ENCODE results near the gene PHLDA3.

PHLDA3 gene

GRCh38 chr1:201461645-201462441 lies 7.1 kb downstream of the PHLDA3 start:
- DNase-seq (ENCODE audit: low read depth) = no peak

DNA sequence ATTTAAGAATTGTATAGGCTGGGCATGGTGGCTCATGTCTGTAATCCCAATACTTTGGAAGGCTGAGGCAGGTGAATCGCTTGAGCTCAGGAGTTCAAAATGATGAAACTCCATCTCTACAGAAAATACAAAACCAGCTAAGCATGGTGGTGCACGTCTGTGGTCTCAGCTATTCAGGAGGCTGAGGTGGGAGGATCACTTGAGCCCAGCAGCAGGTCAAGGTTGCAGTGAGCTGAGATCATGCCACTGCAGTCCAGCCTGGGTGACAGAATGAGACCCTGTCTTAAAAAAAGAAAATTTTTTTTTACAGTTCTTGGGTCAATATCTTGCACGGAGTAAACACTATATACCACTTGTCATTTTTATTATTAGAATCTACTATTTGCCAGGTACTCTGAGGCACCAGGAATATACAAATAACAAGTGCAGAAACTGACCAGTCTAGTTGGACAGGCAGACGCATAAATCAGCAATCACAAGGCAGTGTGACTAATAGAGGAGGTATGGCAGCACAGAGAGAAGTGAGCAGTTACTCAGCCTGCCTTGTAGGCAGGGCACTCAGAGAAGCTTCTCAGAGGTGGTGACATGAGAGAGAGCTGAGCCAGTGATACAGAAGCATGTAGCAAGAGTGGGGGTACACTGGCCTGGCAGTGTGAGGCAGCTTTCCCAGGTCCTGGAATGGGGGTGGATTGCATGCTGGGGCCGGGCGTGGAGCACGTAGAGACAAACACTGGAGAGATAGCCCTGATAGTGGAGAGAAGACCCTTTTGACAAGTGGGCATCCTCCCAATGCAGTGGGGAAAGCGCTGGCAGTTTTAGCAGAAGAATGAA lies 8.0 kb downstream of the PHLDA3 start:
- no peak for DNase-seq (ENCODE audit: low read depth)

GRCh38 chr1:201459775-201460174 lies 9.2 kb downstream of the PHLDA3 start:
- no peak for DNase-seq (ENCODE audit: low read depth)

GRCh38 chr1:201459052-201459451 lies 9.9 kb downstream of the PHLDA3 start:
- no peak for DNase-seq (ENCODE audit: low read depth)

DNA sequence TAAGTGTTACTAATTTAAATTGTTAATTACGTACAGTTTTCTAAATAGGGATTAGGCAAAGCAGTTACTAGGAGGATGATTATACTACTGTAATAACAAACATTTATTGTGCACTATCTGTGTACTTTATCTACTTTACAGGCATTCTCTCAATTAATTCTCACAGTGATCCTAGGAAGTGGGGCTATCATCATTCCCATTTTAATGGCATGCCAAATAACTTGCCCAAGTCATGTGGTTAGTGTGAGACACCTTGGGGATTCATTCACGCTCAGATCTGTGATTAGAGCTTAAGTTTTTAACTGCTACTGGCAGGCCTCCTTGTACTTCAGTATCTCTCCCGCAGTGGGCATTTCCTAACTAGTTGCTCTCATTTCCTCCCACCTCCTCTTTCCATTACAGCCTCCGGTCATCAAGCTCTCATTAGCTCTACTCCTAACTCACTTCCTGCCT lies 11.5 kb downstream of the PHLDA3 start:
- no peak for DNase-seq (ENCODE audit: low read depth)

GRCh38 chr1:201456499-201457309 lies 12.3 kb downstream of the PHLDA3 start:
- no peak for DNase-seq (ENCODE audit: low read depth)

GRCh38 chr1:201455098-201455497 lies 13.9 kb downstream of the PHLDA3 start:
- no peak for DNase-seq (ENCODE audit: low read depth)

DNA sequence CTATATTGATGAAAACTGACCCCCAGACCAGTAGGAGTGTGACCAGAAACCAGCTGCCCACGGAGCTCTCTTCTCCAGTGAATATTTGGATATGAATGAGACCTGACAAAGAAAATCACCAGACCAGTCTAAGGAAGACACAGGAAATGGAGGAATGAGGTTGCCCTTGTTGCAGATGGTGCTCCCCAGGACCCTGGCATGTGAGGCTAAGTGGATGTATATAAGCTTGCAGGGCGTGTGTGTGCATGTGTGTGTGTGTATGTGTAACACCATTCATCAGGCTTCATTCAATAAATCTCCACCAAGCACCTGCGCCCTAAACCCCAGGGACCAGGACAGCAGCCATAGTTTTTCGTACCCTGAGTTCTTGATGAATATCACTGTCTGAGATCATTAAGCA lies 14.4 kb downstream of the PHLDA3 start:
- DNase-seq (ENCODE audit: low read depth) = no peak

DNA sequence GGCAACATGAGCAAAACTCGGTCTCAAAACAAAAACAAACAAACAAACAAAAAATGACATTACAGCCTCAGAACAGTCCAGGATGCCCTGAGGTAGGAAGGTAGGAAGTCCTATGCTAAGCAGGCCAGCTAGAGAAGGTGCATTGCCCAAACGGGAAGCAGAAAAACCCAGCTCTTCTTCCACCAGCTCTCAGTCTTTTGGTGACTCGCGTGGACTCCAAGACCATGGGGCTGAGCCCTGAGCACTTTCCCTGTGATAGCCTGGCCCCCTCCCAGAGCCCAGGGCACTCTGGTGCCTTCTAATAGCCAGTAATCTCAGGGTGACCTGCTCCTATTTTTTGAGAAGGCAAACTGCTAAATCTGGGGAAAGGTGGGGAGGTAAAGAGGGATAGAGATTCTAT lies 16.1 kb downstream of the PHLDA3 start:
- DNase-seq (ENCODE audit: low read depth) = no peak

DNA sequence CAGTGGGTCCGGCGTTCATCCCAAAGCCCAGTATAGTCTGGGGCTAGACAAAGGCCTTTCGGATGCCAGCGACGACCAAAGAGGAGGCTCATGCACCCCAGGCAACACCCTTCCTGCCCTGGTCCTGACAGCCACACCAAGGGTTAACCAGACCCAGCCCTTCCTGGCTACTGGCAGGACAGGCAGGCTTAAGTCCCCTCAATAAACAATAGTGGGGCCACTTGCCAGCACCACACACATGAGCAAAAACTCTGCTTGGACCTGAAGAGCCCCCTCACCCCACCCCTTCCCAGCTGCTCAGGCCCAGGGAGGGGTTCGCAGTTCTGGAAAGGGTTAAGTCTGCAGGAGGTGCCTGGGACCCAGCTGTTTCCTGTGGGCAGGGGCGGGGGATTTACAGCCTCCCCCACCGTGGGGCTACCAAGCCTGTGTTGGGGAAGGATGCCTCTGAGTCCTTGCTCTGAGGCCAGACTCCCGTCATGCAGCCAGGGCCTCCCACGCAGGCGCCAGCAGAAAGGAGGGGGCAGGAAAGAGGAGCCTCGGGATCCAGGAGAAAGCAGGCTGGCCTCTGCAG lies 18.2 kb downstream of the PHLDA3 start:
- no peak for DNase-seq (ENCODE audit: low read depth)

DNA sequence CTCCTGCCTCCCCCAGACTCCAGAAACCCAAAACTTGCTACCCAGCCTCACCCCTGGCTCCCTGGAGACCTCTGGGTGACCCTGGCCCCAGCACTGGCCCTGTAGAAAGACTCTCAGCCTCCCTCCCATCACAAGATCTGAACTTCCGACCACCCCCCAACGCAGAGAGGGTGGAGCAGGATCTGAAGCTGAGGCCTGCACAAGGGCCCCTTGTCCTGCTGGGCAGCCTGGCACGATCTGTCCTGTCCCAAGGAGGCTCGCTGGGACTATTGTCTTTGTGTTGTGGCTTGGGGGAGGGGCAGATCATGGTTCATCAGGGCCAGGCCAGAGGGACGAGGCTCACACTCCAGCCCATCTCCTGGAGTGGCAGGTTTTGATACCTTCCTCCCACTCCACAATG lies 20.0 kb downstream of the PHLDA3 start:
- DNase-seq (ENCODE audit: low read depth) = no peak

GRCh38 chr1:201447903-201448871 lies 20.8 kb downstream of the PHLDA3 start:
- peak; percentile 33 for DNase-seq (ENCODE audit: low read depth)

- no peak for DNase-seq (ENCODE audit: low read depth)
Observed at GRCh38 chr1:201445310-201445709, 23.7 kb downstream of the PHLDA3 start.

- DNase-seq (ENCODE audit: low read depth) = no peak
Observed at GRCh38 chr1:201444792-201445191, 24.2 kb downstream of the PHLDA3 start.

DNA sequence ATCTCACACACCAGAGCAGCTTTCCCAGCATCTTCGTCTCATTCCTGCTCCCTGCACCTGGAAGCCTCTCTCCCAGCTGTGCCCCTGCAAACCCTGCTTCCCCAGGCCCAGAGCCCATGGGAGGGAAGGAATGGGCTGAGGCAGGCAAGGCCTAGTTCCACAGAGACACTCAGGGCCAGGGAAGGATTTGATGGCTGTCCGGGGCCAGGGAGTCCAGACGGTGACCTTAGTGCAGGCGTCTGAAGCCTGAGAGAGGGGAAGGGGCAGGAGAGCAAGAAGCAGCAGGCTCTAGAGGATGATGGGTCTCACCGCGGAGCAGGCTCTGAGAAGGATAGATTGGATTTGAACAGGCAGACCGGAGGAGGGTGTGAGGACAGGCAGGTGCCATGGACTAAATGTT lies 25.2 kb downstream of the PHLDA3 start:
- no peak for DNase-seq (ENCODE audit: low read depth)

GRCh38 chr1:201436969-201437368 lies 32.0 kb downstream of the PHLDA3 start:
- no peak for DNase-seq (ENCODE audit: low read depth)

DNA sequence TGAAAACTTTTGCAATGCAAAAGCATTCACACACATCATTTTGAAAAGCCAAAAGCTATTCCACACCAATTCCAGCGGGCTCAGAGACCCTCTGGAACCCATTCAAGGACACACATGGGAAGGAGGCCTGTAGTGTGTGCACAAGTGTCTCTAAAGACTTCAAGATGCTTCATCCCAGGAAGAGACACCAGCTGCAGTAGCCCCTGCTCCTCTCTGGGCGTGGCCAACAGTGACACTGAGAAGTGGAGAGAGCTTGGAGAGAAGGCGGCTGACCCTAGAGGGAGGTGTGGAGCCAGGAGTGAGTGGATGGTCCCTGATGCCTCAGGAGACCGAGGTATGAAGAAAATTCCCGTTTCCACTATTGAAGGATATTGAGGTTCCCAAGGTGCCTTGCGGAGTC lies 32.6 kb downstream of the PHLDA3 start:
- no peak for DNase-seq (ENCODE audit: low read depth)

DNA sequence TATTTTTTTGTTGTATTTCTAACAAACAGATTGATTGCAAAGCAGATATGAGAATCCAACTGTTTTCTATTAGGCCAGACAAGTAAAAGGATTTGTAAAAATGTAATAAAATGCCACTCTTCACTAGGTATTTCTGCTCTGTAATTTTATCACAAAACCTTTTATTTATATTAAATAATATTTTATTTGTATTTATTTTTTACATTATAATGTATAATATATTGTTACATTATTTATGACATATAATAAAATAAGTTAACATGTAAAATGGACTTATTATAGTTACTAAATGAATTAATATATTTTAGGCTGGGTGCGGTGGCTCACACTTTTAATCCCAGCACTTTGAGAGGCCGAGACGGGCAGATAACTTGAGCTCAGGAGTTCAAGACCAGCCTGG lies 34.7 kb downstream of the PHLDA3 start:
- DNase-seq (ENCODE audit: low read depth) = no peak

DNA sequence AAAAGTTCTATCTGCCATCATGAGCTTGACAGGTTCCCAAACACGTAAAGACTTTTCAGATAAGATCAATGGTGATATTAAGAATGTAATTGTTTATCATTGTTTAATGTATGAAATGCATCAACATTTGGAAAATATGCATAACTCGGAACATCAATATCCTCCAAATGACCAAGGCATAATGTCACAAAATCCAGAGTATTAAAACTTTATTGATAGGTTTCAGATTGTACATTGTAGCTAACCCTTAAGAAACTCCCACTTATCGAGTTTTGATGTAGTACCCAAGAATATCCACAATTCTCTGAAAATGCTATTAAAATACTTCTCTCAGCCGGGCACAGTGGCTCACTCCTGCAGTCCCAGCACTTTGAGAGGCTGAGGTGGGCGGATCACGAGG lies 35.4 kb downstream of the PHLDA3 start:
- DNase-seq (ENCODE audit: low read depth) = no peak

DNA sequence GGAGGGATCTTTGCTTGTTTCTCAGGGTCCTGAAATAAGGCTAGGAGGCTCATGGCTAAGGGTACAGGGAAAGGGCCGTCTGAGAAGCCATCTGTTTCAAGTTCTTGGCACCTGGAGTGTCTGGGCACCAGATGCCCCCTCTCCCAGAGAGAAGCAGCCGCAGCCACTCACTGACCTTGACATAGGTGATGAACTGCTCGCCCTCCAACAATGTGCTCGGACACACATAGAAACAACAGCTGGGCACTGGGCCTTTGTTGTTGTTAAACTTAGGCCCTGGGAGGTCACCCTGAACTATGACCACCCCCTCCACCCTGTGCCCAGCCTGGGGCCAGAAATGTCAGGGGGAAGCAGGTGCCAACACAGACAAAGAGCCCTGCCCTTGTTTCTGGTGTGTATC lies 38.2 kb downstream of the PHLDA3 start:
- DNase-seq (ENCODE audit: low read depth) = no peak

All from T follicular helper cell (primary cell).